Stomach (tissue), 9 donors: ENCODE data around the gene FBXO2. TPM values are rescaled to one million over a fixed set of nuclear protein-coding genes. Genes with fewer than 3 reads are reported as not detected.

Experiments used
- DNase-seq, 2 donors: peaks; one replicate each; pipeline versions ENCODE4 v3.0.0 to v3.0.0-alpha.2; 2013 to 2019
- H3K27ac ChIP-seq, 5 donors: fragments of 200-600 bp in 4 of 5; sonication (generic) in 4 of 5; one replicate each; pipeline ENCODE4 v1.5.1; 2013 to 2019; ENCODE audit warnings: mild to moderate bottlenecking in 1 of 5, moderate library complexity in 1 of 5
- H3K27me3 ChIP-seq, 3 donors: fragments of 200-600 bp; sonication (generic); one replicate each; pipeline ENCODE4 v1.5.1; 2017 to 2019; ENCODE audit warnings: mixed run types in 1 of 3
- H3K36me3 ChIP-seq, 4 donors: fragments of 200-600 bp; sonication (generic); 1 replicate in 3 of 4; 2 replicates in 1 of 4; pipeline ENCODE4 v1.5.1; 2016 to 2019
- H3K4me1 ChIP-seq, 4 donors: fragments of 200-600 bp; sonication (generic); one replicate each; pipeline ENCODE4 v1.5.1; 2016 to 2019
- H3K4me3 ChIP-seq, 4 donors: fragments of 200-600 bp; sonication (generic) in 3 of 4; one replicate each; pipeline ENCODE4 v1.5.1; 2016 to 2019; ENCODE audit warnings: mild to moderate bottlenecking in 1 of 4
- H3K9me3 ChIP-seq, 4 donors: fragments of 200-600 bp; sonication (generic); one replicate each; pipeline ENCODE4 v1.5.1; 2016 to 2019
- EP300 ChIP-seq: sonication (generic); formaldehyde crosslinking; IDR thresholded peaks from one replicate; pipeline ENCODE4 v1.6.1; 2017; ENCODE audit warnings: antibody characterized with exemption
- POLR2A ChIP-seq, 4 donors: fragments of 450-650 bp; IDR thresholded peaks; one replicate each; pipeline ENCODE4 v1.6.1; 2016; ENCODE audit warnings: antibody characterized with exemption in 4 of 4, control low read depth in 2 of 4, mild to moderate bottlenecking in 1 of 4, moderate library complexity in 1 of 4
- POLR2AphosphoS5 ChIP-seq, 3 donors: sonication (generic); formaldehyde crosslinking; IDR thresholded peaks; one replicate each; pipeline ENCODE4 v1.6.1; 2016; ENCODE audit warnings: antibody characterized with exemption in 3 of 3
- WGBS, 5 donors: extraction: QIAGEN DNeasy Blood & Tissue Kit in 3 of 5; methylation state at CpG; one replicate each; pipeline versions ENCODE4 v1.1.5 to v1.1.7; 2013 to 2018; 5-methylcytosine and 5-hydroxymethylcytosine counted together
- intact Hi-C: fragments of 100-400 bp; cut with DNase I; formaldehyde crosslinking; loops from one replicate; pipeline ENCODE4 v1.15.1; 2023; ENCODE audit warnings: low total_unique reads
- polyA plus RNA-seq, 3 donors: library from polyadenylated mRNA; stranded (reverse); fragments of 200-250 nt; gene quantifications; one replicate each; pipeline ENCODE4 v1.2.3, GENCODE V29; 2013
- total RNA-seq, 5 donors: library from RNA; depleted of rRNA; stranded (reverse); fragments of >200 nt; gene quantifications; one replicate each; pipeline versions ENCODE4 v1.1.0 to v1.2.3, GENCODE V29; 2014 to 2016
- TF ChIP-seq, protein P1 (sequence below), 7 experiments: fragments of 450-650 bp in 4 of 7; fragments of 200-600 bp in 3 of 7; sonication (generic) in 3 of 7; IDR thresholded peaks; one replicate each; pipeline ENCODE4 v1.5.1; 2016 to 2019; ENCODE audit warnings: antibody characterized with exemption in 7 of 7, control low read depth in 2 of 7, mild to moderate bottlenecking in 1 of 7
- donor health status: healthy with polysubstance abuse.
- donor health status: Bipolar disorder and iron deficiency.
- donor health status: healthy.

FBXO2 gene
- total and polyA plus RNA-seq, 8 donors: 2.5 to 16.7 (median 9.0) TPM; not detected in 2

DNA sequence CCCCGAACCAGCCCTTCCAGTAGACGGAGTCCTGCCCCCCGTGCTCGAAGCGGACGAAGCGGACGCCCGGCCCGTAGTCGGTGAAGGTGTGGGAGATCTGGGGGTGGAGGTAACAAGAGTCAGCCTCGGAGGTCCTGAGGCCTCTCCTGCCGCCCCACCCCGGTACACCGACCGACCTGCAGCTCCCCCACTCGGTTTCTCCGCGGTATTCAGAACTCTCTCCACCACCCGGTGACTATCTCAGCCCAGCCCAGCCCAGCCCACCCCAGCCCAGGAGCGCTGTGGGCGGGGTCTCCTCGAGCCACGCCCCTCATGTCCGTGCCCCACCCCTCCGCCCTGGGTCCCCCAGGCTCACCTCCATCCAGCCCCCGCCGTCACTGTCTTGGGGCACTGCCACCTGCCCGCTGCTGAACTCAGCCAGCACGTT, 5.5 kb downstream of the FBXO2 start:
- 0 to 20% (median 6%) methylated on average over 4 to 30 of the region's 30 CpGs for WGBS, 5 donors
- Histone ChIP-seq H3K4me3 (peak overlapping the region in 3 of 4 donors; percentile 9 to 32 (median 15)), H3K27me3 (peaks cover 0 to 57% (median 20%) of the 10 kb centered on the region in 3 donors), H3K27ac (no peak overlapping the region), H3K9me3 (no peaks in the 10 kb centered on the region), H3K4me1 (peaks cover 36 to 42% (median 37%) of the 10 kb centered on the region in 4 donors), H3K36me3 (no peaks in the 10 kb centered on the region)
- peak; percentile 58 to 61 for DNase-seq
- no peak for TF ChIP-seq EP300
- TF ChIP-seq, protein P1, sequence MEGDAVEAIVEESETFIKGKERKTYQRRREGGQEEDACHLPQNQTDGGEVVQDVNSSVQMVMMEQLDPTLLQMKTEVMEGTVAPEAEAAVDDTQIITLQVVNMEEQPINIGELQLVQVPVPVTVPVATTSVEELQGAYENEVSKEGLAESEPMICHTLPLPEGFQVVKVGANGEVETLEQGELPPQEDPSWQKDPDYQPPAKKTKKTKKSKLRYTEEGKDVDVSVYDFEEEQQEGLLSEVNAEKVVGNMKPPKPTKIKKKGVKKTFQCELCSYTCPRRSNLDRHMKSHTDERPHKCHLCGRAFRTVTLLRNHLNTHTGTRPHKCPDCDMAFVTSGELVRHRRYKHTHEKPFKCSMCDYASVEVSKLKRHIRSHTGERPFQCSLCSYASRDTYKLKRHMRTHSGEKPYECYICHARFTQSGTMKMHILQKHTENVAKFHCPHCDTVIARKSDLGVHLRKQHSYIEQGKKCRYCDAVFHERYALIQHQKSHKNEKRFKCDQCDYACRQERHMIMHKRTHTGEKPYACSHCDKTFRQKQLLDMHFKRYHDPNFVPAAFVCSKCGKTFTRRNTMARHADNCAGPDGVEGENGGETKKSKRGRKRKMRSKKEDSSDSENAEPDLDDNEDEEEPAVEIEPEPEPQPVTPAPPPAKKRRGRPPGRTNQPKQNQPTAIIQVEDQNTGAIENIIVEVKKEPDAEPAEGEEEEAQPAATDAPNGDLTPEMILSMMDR (IDR thresholded peaks at IDR 0.05): no peak
- intact Hi-C loops: loop anchor here (5.0 kb wide), 1 partner anchor 74 kb away; no protein-coding TSS in a partner anchor

DNA sequence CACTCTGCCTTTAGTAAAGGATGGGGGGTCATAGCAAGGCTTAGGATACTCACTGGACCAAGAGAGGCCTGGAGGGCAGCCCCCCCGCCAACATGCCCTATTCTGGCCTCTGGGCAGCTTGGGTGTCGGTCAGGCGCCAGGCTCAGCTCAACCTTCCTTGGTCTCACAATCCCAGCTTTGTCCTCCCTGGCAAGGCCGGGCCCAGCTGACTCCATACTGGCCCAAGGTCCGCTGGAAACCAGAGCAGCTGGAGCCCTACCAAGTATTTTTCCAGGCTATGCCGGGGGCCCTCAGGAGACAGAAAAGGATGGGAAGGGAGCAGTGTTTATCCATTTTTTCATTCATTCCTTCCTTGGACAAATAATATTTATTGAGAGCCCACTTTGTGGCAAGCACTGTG, 6.2 kb downstream of the FBXO2 start:
- TF ChIP-seq EP300 (no peak), POLR2AphosphoS5 (IDR thresholded peaks at IDR 0.05) (no peak), POLR2A (IDR thresholded peaks at IDR 0.05) (no peak)
- TF ChIP-seq, protein P1 (IDR thresholded peaks at IDR 0.05): no peak
- DNase-seq: peak in 1 of 2 donors; percentile 58
- Histone ChIP-seq H3K36me3 (no peaks in the 10 kb centered on the region), H3K9me3 (no peaks in the 10 kb centered on the region), H3K27me3 (peaks cover 0 to 55% (median 20%) of the 10 kb centered on the region in 3 donors), H3K4me1 (peaks cover 31 to 35% (median 32%) of the 10 kb centered on the region in 4 donors), H3K27ac (no peak overlapping the region), H3K4me3 (no peak overlapping the region)
- intact Hi-C loops: loop anchor here (5.0 kb wide), 1 partner anchor 74 kb away; no protein-coding TSS in a partner anchor
- 43 to 69% (median 52%) methylated on average over 6 of the region's 6 CpGs for WGBS, 5 donors

DNA sequence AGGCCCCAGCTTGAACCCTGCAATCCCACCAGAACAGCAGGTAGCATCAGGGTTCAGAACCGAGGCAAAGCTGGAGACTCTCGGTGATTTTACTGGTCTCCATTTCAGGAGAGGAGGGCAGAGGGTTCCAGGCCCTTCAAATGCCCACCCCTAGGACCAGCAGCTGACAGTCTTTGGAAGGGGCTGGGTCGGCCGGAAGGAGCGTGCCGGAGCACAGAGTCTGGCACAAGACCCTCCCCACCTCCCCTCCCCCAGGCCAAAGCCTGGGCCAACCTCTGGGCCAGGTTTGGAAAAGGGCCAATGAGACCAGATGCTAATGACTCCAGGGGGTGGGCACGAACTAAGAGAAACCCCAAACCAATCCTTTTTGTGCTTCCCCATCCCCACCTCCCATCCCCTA, 6.9 kb downstream of the FBXO2 start:
- Histone ChIP-seq H3K36me3 (no peaks in the 10 kb centered on the region), H3K4me1 (peaks cover 31 to 33% (median 32%) of the 10 kb centered on the region in 4 donors), H3K27me3 (peaks cover 0 to 55% (median 20%) of the 10 kb centered on the region in 3 donors), H3K9me3 (no peaks in the 10 kb centered on the region), H3K27ac (no peak overlapping the region), H3K4me3 (no peak overlapping the region)
- TF ChIP-seq, protein P1 (IDR thresholded peaks at IDR 0.05): no peak
- TF ChIP-seq EP300 (no peak), POLR2A (IDR thresholded peaks at IDR 0.05) (no peak), POLR2AphosphoS5 (IDR thresholded peaks at IDR 0.05) (no peak)
- intact Hi-C loops: loop anchor here (5.0 kb wide), 1 partner anchor 75 kb away; no protein-coding TSS in a partner anchor
- DNase-seq: no peak
- WGBS, 5 donors: 73 to 87% (median 85%) methylated on average over 7 of the region's 7 CpGs

DNA sequence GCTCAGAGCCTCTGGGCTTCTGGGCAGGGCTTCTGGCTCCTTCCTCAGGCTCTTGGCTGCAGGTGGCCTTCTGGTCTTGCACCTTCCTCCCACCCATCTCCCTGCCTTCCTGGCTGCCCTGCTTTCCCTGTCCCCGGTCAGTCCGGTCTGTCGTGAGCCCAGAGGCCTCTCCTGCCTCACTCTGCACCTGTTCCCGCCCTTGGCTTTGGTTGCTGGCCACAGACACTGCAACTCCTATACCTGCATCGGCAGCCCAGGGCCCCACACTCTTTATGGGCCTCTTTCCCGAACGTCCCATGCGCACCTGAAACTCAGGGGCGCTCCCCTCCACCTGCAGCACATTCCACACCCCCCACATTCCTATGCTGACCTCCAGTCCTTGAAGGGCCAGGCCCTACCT, 7.9 kb downstream of the FBXO2 start:
- intact Hi-C loops: loop anchor here (5.0 kb wide), 1 partner anchor 76 kb away; no protein-coding TSS in a partner anchor
- no peaks in the 10 kb centered on the region for H3K9me3 ChIP-seq
- H3K36me3 ChIP-seq: no peaks in the 10 kb centered on the region
- WGBS, 5 donors: 80 to 89% (median 85%) methylated on average over 9 of the region's 9 CpGs
- peaks cover 0 to 65% (median 20%) of the 10 kb centered on the region in 3 donors for H3K27me3 ChIP-seq
- H3K4me3 ChIP-seq: no peak overlapping the region
- peaks cover 31 to 33% (median 32%) of the 10 kb centered on the region in 4 donors for H3K4me1 ChIP-seq
- no peak overlapping the region for H3K27ac ChIP-seq
- TF ChIP-seq, protein P1 (IDR thresholded peaks at IDR 0.05): no peak
- TF ChIP-seq POLR2AphosphoS5 (IDR thresholded peaks at IDR 0.05): no peak
- TF ChIP-seq EP300: no peak
- TF ChIP-seq POLR2A (IDR thresholded peaks at IDR 0.05): no peak
- no peak for DNase-seq
